IMR-90 (cell line): Measurements from ENCODE around the gene ZNF423. TPM values are rescaled to one million over a fixed set of nuclear protein-coding genes. Genes with fewer than 3 reads are reported as not detected.

ENCODE experiments used
- ATAC-seq: fragments of 200-7000 bp; cut with Tn5 transposase; 2 replicates; pipeline ENCODE4 v1.9.1; 2020; ENCODE audit warnings: low read depth, mild to moderate bottlenecking, moderate library complexity
- BruUV-seq: library from RNA; stranded (reverse); fragments of 400-500 nt; replicated peaks from 2 replicates; lab custom pipeline; 2021; lab: Mats Ljungman, UMichigan
- CTCF ChIA-PET: fragments of 300-600 bp; formaldehyde crosslinking; extraction: SDS; loops from one replicate; lab custom pipeline; 2021; ENCODE audit warnings: antibody characterized with exemption; lab: Yijun Ruan, JAX
- POLR2A ChIA-PET: fragments of 300-600 bp; sonication (Branson Sonifier 250); formaldehyde crosslinking; loops from one replicate; lab custom pipeline; 2022; ENCODE audit warnings: antibody characterized with exemption; ENCODE audit not compliant: unreplicated experiment; lab: Charles Lee
- DNase-seq: peaks from one replicate; pipeline ENCODE4 v3.0.0; 2013
- H2AFZ ChIP-seq: replicated peaks from 2 replicates; pipeline ENCODE3; 2013; ENCODE audit warnings: low read length, mild to moderate bottlenecking; ENCODE audit not compliant: poor library complexity
- H2AK5ac ChIP-seq: 2 replicates; pipeline ENCODE4 v1.6.1; 2013; ENCODE audit warnings: low read depth, low read length, inconsistent platforms
- H2AK9ac ChIP-seq: replicated peaks from 2 replicates; pipeline ENCODE3; 2013; ENCODE audit warnings: mild to moderate bottlenecking, low read depth, low read length, moderate library complexity; ENCODE audit not compliant: poor library complexity
- H2BK120ac ChIP-seq: 2 replicates; pipeline ENCODE4 v1.6.1; 2013; ENCODE audit warnings: low read depth, low read length, inconsistent platforms
- H2BK15ac ChIP-seq: 3 replicates; pipeline ENCODE4 v1.6.1; 2013; ENCODE audit warnings: low read depth, low read length, inconsistent platforms
- H2BK20ac ChIP-seq: 2 replicates; pipeline ENCODE4 v1.6.1; 2013; ENCODE audit warnings: low read depth, mild to moderate bottlenecking, inconsistent platforms, low read length, moderate library complexity
- H2BK5ac ChIP-seq: 2 replicates; pipeline ENCODE4 v1.6.1; 2013; ENCODE audit warnings: mild to moderate bottlenecking, low read depth, low read length, inconsistent platforms; ENCODE audit not compliant: poor library complexity, severe bottlenecking
- H3K14ac ChIP-seq: replicated peaks from 2 replicates; pipeline ENCODE4 v1.6.1; 2013; ENCODE audit warnings: low read depth, low read length, inconsistent platforms
- H3K18ac ChIP-seq: 2 replicates; pipeline ENCODE4 v1.6.1; 2013; ENCODE audit warnings: low read depth, low read length, control low read depth
- H3K23ac ChIP-seq: 2 replicates; pipeline ENCODE4 v1.6.1; 2013; ENCODE audit warnings: low read depth, low read length, inconsistent platforms
- H3K27ac ChIP-seq: 2 replicates; pipeline ENCODE4 v1.5.1; 2013; ENCODE audit warnings: mild to moderate bottlenecking, control low read depth, low read length; ENCODE audit not compliant: insufficient read depth
- H3K27me3 ChIP-seq: 2 replicates; pipeline ENCODE4 v1.6.1; 2013; ENCODE audit warnings: low read length; ENCODE audit not compliant: control insufficient read depth, insufficient read depth
- H3K36me3 ChIP-seq: 2 replicates; pipeline ENCODE4 v1.6.1; 2013; ENCODE audit warnings: low read length, mixed read lengths; ENCODE audit not compliant: control insufficient read depth, insufficient read depth
- H3K4ac ChIP-seq: 2 replicates; pipeline ENCODE4 v1.6.1; 2013; ENCODE audit warnings: low read depth, low read length, inconsistent platforms
- H3K4me1 ChIP-seq: 2 replicates; pipeline ENCODE4 v1.6.1; 2013; ENCODE audit warnings: low read length, mixed read lengths; ENCODE audit not compliant: control insufficient read depth, insufficient read depth
- H3K4me2 ChIP-seq: 2 replicates; pipeline ENCODE4 v1.6.1; 2013; ENCODE audit warnings: low read depth, mild to moderate bottlenecking, control low read depth, low read length, moderate library complexity
- H3K4me3 ChIP-seq: 2 replicates; pipeline ENCODE4 v1.5.1; 2013; ENCODE audit warnings: low read depth, mild to moderate bottlenecking, control low read depth, low read length, moderate library complexity; ENCODE audit not compliant: insufficient read depth
- H3K56ac ChIP-seq: 2 replicates; pipeline ENCODE4 v1.6.1; 2013; ENCODE audit warnings: low read length, inconsistent platforms; ENCODE audit not compliant: insufficient read depth; ENCODE audit errors: extremely low read depth
- H3K79me1 ChIP-seq, 2 experiments: 2 replicates each; pipeline ENCODE4 v1.6.1; 2013; ENCODE audit warnings: low read length in 2 of 2, inconsistent platforms in 1 of 2, low read depth in 1 of 2
- H3K9ac ChIP-seq: 2 replicates; pipeline ENCODE4 v1.6.1; 2013; ENCODE audit warnings: low read depth, low read length, control low read depth
- H3K9me1 ChIP-seq: 2 replicates; pipeline ENCODE4 v1.6.1; 2013; ENCODE audit warnings: low read length, inconsistent platforms; ENCODE audit not compliant: insufficient read depth
- H3K9me3 ChIP-seq: 2 replicates; pipeline ENCODE4 v1.6.1; 2013; ENCODE audit warnings: low read length; ENCODE audit not compliant: control insufficient read depth, insufficient read depth
- H4K20me1 ChIP-seq: 2 replicates; pipeline ENCODE4 v1.6.1; 2013; ENCODE audit warnings: low read length, inconsistent platforms; ENCODE audit not compliant: insufficient read depth
- H4K5ac ChIP-seq: 2 replicates; pipeline ENCODE4 v1.6.1; 2013; ENCODE audit warnings: mild to moderate bottlenecking, low read depth, low read length, control low read depth
- H4K8ac ChIP-seq, 2 experiments: 2 replicates each; pipeline ENCODE4 v1.6.1; 2013; ENCODE audit warnings: low read depth in 2 of 2, low read length in 2 of 2, control low read depth in 1 of 2, inconsistent platforms in 1 of 2
- H4K91ac ChIP-seq: 2 replicates; pipeline ENCODE4 v1.6.1; 2013; ENCODE audit warnings: low read depth, low read length, inconsistent platforms; ENCODE audit not compliant: insufficient read depth
- BHLHE40 ChIP-seq: fragments of 150-350 bp; IDR thresholded peaks from 2 replicates; pipeline ENCODE4 v1.6.1; 2016; ENCODE audit warnings: mild to moderate bottlenecking, low read depth, low read length
- CEBPB ChIP-seq: IDR thresholded peaks from 2 replicates; pipeline ENCODE4 v1.6.1; 2012; ENCODE audit warnings: low read depth, low read length, improper control_type of control experiment
- CHD1 ChIP-seq: IDR thresholded peaks from 2 replicates; pipeline ENCODE4 v1.6.1; 2012; ENCODE audit warnings: low read depth, low read length, improper control_type of control experiment
- FOS ChIP-seq: fragments of 150-350 bp; IDR thresholded peaks from 2 replicates; pipeline ENCODE4 v1.6.1; 2016; ENCODE audit warnings: low read depth, low read length
- MAFK ChIP-seq: IDR thresholded peaks from 2 replicates; pipeline ENCODE4 v1.6.1; 2012; ENCODE audit warnings: low read depth, low read length, improper control_type of control experiment
- MAZ ChIP-seq: IDR thresholded peaks from 2 replicates; pipeline ENCODE4 v1.6.1; 2012; ENCODE audit warnings: low read depth, mild to moderate bottlenecking, low read length, improper control_type of control experiment, moderate library complexity, borderline replicate concordance
- MXI1 ChIP-seq: IDR thresholded peaks from 2 replicates; pipeline ENCODE4 v1.6.1; 2012; ENCODE audit warnings: low read depth, mild to moderate bottlenecking, low read length, moderate library complexity, borderline replicate concordance
- NFE2L2 ChIP-seq: fragments of 150-350 bp; IDR thresholded peaks from 2 replicates; pipeline ENCODE4 v1.6.1; 2016; ENCODE audit warnings: low read depth, mild to moderate bottlenecking, low read length
- POLR2A ChIP-seq: IDR thresholded peaks from 2 replicates; pipeline ENCODE4 v1.6.1; 2012; ENCODE audit warnings: mild to moderate bottlenecking, low read depth, low read length
- RAD21 ChIP-seq: IDR thresholded peaks from 2 replicates; pipeline ENCODE4 v1.6.1; 2012; ENCODE audit warnings: low read length, improper control_type of control experiment
- RCOR1 ChIP-seq: IDR thresholded peaks from 2 replicates; pipeline ENCODE4 v1.6.1; 2012; ENCODE audit warnings: mild to moderate bottlenecking, low read length, improper control_type of control experiment; ENCODE audit not compliant: insufficient replicate concordance
- RFX5 ChIP-seq: IDR thresholded peaks from 2 replicates; pipeline ENCODE4 v1.8.0; 2012; ENCODE audit warnings: low read depth, mild to moderate bottlenecking, low read length, moderate library complexity
- SMC3 ChIP-seq: fragments of 150-350 bp; IDR thresholded peaks from 2 replicates; pipeline ENCODE4 v1.6.1; 2016; ENCODE audit warnings: low read depth, mild to moderate bottlenecking, antibody characterized with exemption, low read length, moderate library complexity
- WGBS, 2 experiments: methylation state at CpG; one replicate each; pipeline versions ENCODE4 v1.1.5 to v1.1.7; 2013; ENCODE audit warnings: missing lambda C conversion rate in 2 of 2; ENCODE audit not compliant: insufficient read length in 1 of 2; ENCODE audit errors: extremely low coverage in 2 of 2; 5-methylcytosine and 5-hydroxymethylcytosine counted together
- dilution Hi-C: fragments of 300-500 bp; cut with HindIII; formaldehyde crosslinking; loops from one replicate; pipeline ENCODE4 v1.14.3; 2018; ENCODE audit warnings: low sequenced_read_pairs; ENCODE audit not compliant: unreplicated experiment
- in situ Hi-C: fragments of 300-500 bp; cut with MboI; formaldehyde crosslinking; loops from 3 replicates; pipeline ENCODE4 v1.14.3; 2019; ENCODE audit warnings: low sequenced_read_pairs, inconsistent platforms, mixed read lengths
- intact Hi-C: fragments of 100-400 bp; cut with micrococcal nuclease; formaldehyde crosslinking; loops from 2 replicates; pipeline ENCODE4 v1.10.0; 2022
- polyA plus RNA-seq, 3 experiments: library from polyadenylated mRNA; depleted of rRNA; stranded (reverse); fragments of >200 nt; gene quantifications; 2 replicates each; pipeline ENCODE4 v1.2.3, GENCODE V29; 2012; ENCODE audit warnings: low replicate concordance in 1 of 3
- total RNA-seq: library from RNA; depleted of rRNA; stranded (reverse); fragments of >200 nt; gene quantifications from 2 replicates; pipeline ENCODE4 v1.2.3, GENCODE V29; 2012
- TF ChIP-seq, protein P1 (sequence below): fragments of 150-350 bp; IDR thresholded peaks from 2 replicates; pipeline ENCODE4 v1.6.1; 2016; ENCODE audit warnings: low read depth, mild to moderate bottlenecking, low read length, moderate library complexity, borderline replicate concordance
- TF ChIP-seq, protein P2 (sequence below): fragments of 150-350 bp; IDR thresholded peaks from 2 replicates; pipeline ENCODE4 v1.6.1; 2017; ENCODE audit warnings: mild to moderate bottlenecking, antibody characterized with exemption, low read length, low read depth
- TF ChIP-seq, protein P3 (sequence below): conservative IDR thresholded peaks from 2 replicates; pipeline ENCODE4 v1.5.1; 2012; ENCODE audit warnings: mild to moderate bottlenecking, low read depth, low read length, improper control_type of control experiment

Gene ZNF423
- total and polyA plus RNA-seq, 2 of the 4 experiments (the other 2 are of a cell fraction), result under 0.01 to 0.10 TPM

DNA sequence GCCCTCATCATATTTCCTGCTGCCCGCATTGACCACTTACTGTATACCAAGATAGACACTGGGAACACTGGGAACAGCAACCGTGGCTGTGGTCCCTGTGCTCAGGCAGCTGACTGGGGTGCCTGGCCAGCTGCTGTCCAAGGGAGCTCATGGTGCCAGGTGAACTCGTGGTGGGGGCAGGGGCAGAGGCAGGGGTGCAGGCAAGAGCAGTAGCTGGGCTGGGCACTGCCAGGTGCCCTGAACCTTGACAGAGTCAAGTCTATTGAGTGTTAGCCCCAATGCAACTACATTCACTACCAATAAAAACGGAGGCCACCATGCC lies 279.8 kb downstream of the ZNF423 start:
- H3K4me1 ChIP-seq, result no peaks in the 10 kb centered on the region
- no peak for ATAC-seq
- no peaks in the 10 kb centered on the region for H3K36me3 ChIP-seq
- H3K27ac ChIP-seq, result no peak overlapping the region
- H2BK20ac ChIP-seq, result no peak overlapping the region
- BruUV-seq, result no TSS peak
- H3K4me2 ChIP-seq, result no peak overlapping the region
- H2AK9ac ChIP-seq, result no peak overlapping the region
- ChIA-PET POLR2A (no interaction called here), CTCF (interaction anchor here (0.8 kb wide), 1 partner anchor 16 kb away, joined by 3 read pairs; no protein-coding TSS in a partner anchor)
- WGBS, 2 experiments, result 67% methylated on average over 1 of the region's 4 CpGs; no CpG with 5 or more reads in 1 of the 2 experiments
- no peak overlapping the region for H4K5ac ChIP-seq
- in situ Hi-C loops (no loop called here), dilution Hi-C loops (no loop called here), intact Hi-C loops (no loop called here)
- TF ChIP-seq RCOR1 (no peak), CEBPB (no peak), RAD21 (no peak), MAFK (no peak), POLR2A (no peak), RFX5 (no peak), CHD1 (no peak), BHLHE40 (no peak), FOS (no peak), NFE2L2 (no peak), MAZ (no peak), SMC3 (no peak), MXI1 (no peak)
- TF ChIP-seq, protein P1, sequence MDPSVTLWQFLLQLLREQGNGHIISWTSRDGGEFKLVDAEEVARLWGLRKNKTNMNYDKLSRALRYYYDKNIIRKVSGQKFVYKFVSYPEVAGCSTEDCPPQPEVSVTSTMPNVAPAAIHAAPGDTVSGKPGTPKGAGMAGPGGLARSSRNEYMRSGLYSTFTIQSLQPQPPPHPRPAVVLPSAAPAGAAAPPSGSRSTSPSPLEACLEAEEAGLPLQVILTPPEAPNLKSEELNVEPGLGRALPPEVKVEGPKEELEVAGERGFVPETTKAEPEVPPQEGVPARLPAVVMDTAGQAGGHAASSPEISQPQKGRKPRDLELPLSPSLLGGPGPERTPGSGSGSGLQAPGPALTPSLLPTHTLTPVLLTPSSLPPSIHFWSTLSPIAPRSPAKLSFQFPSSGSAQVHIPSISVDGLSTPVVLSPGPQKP, result no peak
- TF ChIP-seq, protein P2, sequence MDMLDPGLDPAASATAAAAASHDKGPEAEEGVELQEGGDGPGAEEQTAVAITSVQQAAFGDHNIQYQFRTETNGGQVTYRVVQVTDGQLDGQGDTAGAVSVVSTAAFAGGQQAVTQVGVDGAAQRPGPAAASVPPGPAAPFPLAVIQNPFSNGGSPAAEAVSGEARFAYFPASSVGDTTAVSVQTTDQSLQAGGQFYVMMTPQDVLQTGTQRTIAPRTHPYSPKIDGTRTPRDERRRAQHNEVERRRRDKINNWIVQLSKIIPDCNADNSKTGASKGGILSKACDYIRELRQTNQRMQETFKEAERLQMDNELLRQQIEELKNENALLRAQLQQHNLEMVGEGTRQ, result no peak
- TF ChIP-seq, protein P3, sequence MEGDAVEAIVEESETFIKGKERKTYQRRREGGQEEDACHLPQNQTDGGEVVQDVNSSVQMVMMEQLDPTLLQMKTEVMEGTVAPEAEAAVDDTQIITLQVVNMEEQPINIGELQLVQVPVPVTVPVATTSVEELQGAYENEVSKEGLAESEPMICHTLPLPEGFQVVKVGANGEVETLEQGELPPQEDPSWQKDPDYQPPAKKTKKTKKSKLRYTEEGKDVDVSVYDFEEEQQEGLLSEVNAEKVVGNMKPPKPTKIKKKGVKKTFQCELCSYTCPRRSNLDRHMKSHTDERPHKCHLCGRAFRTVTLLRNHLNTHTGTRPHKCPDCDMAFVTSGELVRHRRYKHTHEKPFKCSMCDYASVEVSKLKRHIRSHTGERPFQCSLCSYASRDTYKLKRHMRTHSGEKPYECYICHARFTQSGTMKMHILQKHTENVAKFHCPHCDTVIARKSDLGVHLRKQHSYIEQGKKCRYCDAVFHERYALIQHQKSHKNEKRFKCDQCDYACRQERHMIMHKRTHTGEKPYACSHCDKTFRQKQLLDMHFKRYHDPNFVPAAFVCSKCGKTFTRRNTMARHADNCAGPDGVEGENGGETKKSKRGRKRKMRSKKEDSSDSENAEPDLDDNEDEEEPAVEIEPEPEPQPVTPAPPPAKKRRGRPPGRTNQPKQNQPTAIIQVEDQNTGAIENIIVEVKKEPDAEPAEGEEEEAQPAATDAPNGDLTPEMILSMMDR, result no peak
- H3K14ac ChIP-seq, result no peak overlapping the region
- H2BK120ac ChIP-seq, result no peak overlapping the region
- H3K23ac ChIP-seq, result no peak overlapping the region
- no peak overlapping the region for H2BK15ac ChIP-seq
- H3K18ac ChIP-seq, result no peak overlapping the region
- H3K9me1 ChIP-seq, result no peaks in the 10 kb centered on the region
- H3K56ac ChIP-seq, result no peak overlapping the region
- no peak overlapping the region for H3K9ac ChIP-seq
- peaks cover 10% of the 10 kb centered on the region for H3K27me3 ChIP-seq
- no peak overlapping the region for H4K91ac ChIP-seq
- DNase-seq, result no peak
- H3K9me3 ChIP-seq, result no peaks in the 10 kb centered on the region
- no peak overlapping the region for H3K4me3 ChIP-seq
- H3K79me1 ChIP-seq, result no peaks in the 10 kb centered on the region
- H2BK5ac ChIP-seq, result no peak overlapping the region
- no peaks in the 10 kb centered on the region for H4K20me1 ChIP-seq
- H2AK5ac ChIP-seq, result no peak overlapping the region
- H3K4ac ChIP-seq, result no peak overlapping the region
- H4K8ac ChIP-seq, result no peak overlapping the region
- H2AFZ ChIP-seq, result no peak overlapping the region
